IPS-11a (cell line): ENCODE data around the gene SLC12A9.
"Not testable (repeated sequence)": the region's sequence is repeated elsewhere in the genome, so short reads cannot be mapped to it uniquely, and the experiment has no call there.

Experiments used
- H3K4me3 ChIP-seq: one replicate; pipeline ENCODE4 v1.5.1; 2013; ENCODE audit warnings: low read depth, low read length, control low read depth

Gene SLC12A9

DNA sequence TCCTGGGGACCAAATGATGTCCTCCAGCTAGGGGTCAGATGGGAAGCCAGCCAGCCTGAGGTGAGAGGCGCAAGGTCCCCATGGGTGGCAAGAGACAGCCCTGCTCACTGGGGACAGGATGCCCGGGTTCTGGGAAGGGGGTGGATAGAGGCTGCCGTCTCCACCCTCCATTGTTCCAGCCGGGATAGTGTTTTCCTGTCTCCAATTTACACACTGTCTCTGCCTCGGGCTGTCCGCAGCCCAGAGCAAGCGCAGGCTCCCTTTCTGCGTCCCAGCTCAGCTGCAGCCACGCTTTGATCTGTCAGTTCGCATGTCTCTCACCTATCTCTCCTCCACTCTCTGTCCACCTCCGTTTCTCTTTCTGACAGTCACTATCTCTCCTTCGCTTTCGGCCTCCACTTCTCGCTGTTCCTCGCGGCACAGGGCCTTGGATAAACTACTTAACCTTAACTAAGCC, 27.3 kb upstream of the SLC12A9 start:
- H3K4me3 ChIP-seq: peak overlapping the region; percentile 87

DNA sequence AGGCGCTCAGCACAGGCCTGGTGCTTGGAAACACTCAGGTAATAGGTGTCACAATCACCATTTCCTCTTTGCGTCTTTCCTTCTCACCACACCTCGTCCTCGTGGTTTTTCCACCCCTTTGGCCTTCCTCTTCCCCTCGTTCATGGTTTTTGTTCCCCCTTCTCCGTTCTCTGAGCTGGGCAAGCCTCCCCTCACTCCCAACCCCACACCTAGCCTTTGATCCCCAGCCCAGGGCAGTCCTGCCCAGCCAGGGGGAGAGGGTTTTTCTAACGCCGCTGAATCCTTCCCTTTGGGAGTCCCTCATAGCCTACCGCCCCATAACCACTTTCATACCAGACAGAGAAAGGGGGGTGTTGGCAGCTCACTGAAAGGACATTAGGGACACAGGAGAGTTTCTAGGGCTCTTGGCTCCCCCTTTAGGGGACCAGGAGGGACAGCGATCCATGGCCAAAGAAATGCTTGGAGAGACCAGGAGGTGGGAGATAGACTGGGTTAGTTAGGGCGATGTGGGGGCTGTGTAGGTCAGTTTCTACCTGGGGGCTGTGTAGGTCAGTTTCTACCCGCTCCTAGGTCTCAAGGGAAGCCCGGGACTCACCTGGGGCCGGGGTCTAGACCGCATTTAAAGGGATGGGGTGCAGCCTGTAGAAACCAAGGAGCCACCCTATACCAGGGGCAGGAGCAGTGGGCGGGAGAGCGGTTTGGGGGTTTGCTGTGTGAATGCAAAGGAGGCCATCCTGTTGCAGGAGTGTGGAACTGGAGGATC, 26.6 kb upstream of the SLC12A9 start:
- H3K4me3 ChIP-seq: peak overlapping the region; percentile 87

DNA sequence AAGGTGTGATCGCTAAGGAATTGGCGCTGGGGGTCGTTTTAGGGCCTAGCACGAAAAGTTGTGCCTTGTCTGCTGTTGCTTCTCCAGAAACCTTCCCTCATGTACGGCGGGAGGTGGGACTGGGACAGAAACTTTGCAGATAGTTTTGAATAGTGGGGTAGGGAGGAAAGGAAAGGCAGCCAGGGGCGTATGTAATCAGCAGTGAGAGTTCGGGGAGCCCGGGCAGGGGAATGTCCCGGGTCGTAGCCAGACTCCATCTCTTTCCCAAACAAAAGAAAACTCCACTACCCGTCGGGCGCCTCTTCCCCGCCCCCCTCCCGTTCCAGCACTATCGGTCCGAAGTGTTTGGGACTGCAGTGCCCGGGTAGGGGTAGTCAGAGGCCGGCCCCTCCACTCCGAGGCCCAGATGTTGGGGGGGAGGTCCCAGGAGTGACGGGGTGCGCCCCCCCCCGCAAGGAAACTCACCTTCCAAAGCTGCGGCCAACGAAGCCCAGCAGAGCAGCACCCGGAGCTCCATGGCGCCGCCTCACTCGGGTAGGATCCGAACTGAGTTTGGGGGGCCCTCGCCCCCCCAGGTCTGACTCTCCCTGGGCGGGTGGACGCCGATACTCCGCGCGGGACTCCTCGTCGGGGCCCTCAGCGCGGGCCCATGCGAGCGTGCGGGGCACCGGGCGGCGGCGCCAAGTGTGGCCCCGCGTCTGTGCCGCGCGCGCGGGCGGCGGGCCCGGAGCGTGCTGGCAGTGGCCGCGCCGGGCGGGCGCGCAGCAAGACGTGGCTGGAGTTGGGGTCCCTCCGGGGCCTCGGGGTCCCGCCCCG, 25.8 kb upstream of the SLC12A9 start:
- peak overlapping the region; percentile 87 for H3K4me3 ChIP-seq

DNA sequence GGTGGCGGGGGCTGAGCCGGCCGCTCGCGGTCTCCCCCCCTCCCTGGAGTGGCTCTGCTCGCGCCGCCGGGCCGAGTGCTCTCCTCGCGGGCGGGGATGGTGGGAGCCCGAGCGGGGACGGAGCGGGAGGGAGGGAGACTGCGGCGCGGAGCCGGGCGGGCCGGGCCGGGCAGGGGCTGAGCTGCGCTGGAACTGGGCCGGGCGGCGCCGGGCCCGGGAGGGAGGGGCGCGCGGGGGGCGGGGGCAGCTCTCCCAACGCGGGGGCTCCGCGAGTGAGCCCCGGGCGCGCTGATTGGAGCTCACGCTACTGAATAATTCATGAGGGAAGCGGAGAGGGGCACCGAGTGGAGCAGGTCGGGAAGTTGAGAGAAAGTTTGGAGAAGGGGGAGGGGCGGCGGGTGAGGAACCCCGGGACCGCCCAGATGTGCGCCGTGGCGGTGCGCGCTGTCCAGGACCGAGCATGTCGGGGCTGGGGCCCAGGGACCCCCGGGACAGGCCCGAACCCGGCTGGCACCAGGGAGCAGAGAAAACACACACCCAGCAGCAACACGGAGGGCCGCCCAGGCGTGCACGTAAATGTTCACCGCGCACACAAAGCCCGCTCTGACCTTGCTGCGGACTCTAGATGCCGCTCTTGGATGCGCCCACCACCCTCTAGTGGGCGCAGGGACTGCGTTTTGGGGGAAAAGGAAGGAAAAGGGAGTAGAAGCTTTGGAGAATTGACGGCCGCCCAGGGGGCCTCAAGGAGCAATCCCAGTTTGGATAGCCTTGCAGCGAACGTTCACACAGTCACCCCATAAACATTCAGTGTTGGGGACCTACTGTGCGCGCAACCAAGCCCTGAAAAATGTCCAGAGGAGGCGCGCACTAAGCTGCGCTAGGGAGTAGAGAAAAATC, 24.9 kb upstream of the SLC12A9 start, which contains the start of gene EPHB4:
TSS of gene EPHB4 (minus strand) at position 194 of the 897 bp plus-strand sequence. CDS start 493 bp downstream, outside the sequence.
- peak within 1 kb of the TSS; percentile 87 for H3K4me3 ChIP-seq

DNA sequence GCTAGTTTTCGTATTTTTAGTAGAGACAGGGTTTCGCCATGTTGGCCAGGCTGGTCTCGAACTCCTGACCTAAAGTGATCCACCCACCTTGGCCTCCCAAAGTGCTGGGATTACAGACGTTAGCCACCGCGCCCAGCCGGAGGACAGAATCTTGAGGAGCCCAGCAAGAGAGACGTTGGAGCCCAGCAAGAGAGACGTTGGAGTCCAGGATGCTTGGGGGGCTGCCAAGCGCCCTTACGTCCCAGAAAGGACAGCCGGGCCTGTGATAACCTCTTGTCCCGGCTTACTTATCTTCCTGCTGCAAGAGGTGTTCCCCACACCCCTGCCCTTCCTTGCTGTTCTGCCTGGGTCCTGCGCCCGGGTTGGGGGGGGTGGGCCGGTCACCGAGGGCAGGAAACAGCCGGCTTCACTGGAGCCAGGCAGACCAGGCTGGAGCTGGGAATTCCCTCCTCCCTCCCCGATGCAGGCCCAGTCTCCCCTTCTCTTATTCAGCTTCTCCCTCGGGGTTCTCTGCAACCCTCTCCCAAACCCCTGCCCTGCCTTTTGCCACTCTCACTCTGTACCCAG, 23.3 kb upstream of the SLC12A9 start:
- H3K4me3 ChIP-seq: no peak overlapping the region

DNA sequence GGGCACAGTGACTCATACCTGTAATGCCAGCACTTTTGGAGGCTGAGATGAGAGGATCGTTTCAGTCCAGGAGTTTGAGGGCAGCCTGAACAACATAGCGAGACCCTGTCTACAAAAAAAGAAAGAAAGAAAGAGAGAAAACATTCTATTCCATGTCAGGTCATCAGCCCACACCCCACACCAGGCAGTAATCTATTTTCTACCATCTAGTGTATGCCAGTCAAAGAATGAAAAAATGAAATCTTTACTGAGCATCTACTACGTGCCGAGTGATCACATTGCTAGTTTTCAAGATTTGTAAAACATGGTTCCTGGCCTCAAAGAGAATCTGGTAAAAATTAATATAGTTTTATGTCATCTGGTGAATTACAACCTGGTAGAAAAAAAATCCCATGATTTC, 22.1 kb upstream of the SLC12A9 start:
- H3K4me3 ChIP-seq: no peak overlapping the region

DNA sequence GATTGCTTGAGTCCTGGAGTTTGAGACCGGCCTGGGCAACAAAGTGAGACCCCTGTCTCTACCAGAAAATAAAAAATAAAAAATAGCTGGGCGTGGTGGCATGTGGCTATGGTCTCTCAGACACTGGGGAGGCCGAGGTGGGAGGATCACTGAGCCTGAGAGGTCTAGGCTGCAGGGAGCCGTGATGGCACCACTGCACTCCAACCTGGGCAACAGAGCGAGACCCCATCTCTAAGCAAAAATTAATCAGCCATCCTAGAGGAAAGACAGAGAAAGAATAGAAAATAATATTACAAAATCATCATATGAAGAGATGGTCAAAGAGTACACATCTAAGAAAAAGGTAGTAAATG, 20.3 kb upstream of the SLC12A9 start:
- no peak overlapping the region for H3K4me3 ChIP-seq

DNA sequence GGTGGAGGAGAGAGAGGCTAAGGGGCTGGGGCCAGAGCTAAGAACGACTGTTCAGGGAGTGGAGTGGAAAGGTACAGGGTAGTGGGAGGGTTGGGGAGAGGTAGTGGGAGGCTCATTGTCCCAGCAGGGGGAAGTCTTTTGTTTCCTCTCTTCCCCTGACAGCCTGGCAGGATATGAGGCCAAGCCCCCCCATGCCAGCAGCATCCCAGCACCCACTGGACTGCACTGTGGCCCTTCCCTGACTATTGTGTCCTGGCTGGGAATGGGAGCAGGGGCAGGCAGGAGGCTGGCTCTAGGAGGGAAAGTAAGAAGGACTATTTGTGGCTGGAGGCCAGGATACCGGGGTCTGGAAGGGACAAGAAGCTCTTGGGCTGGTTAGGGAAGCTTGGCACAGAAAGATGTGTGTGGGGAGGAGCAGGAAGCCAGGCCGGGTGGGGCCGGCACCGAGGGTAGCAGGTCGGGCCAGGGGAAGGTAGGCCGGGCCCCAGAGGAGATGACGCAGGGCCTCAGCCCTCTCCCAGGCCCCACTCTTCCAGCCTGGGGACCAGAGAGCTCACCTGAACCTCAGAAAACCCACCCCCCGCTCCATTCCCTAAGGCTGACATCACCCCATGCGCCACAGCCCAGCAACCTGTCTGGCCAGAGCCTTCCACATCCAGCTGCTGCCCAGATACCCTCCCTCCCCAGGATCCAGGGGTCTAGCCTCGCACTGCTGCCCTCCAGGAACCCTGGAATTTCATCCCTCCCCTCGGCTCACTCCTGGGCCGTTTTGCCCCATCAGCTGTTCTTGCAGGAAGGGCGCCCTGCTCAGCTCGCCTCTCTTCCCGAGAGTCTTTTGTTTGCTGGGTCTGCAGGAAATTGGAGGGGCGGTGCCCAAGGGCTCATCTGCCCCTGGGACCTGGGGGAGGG, 16.4 kb upstream of the SLC12A9 start:
- peak overlapping the region; percentile 17 for H3K4me3 ChIP-seq

DNA sequence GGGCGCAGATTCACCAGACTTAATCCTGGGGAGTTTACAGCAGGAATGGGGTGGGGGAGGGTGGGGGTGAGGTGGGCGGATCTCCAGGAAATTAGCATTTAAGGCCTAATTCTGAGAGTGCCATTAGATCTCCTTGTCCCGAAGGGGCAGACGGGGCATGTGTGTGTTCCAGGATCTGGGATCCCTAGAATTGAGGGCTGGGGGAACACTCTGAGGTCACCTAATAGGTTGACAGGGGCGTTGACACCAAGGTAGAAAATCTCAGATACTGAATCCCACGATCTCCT, 15.8 kb upstream of the SLC12A9 start:
- H3K4me3 ChIP-seq: peak overlapping the region; percentile 36

DNA sequence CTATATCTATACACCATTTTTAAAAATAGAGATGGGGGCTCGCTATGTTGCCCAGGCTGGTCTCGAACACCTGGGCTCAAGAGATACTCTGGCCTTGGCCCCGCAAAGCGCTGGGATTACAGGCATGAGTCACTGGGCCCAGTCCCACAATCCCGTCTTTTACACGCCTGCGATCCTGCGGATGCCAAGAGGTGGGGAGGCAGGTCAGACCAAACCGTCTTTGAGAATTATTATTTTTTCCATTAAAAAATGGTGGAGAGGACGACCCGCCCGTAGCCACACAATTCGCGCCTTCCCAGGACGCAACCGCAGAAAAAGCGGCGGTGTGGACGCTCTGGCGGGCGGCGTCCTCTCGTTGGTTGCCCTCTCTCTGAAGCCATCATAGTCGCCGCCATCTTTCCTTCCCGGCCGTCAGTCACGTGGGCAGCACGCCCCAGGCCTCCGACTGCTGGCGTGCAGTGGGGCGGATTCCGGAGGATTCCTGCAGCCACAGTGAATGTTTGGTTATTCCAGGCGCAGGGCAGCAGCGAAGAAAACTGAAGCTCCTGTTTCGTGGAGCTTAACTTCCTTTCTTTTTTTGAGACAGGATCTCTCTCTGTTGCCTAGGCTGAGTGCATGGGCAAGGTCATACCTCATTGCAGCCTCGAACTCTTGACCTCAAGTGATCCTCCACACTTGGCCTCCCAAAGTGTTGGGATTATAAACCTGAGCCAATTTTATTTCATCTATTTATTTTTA, 15.2 kb upstream of the SLC12A9 start:
- H3K4me3 ChIP-seq: peak overlapping the region; percentile 36

DNA sequence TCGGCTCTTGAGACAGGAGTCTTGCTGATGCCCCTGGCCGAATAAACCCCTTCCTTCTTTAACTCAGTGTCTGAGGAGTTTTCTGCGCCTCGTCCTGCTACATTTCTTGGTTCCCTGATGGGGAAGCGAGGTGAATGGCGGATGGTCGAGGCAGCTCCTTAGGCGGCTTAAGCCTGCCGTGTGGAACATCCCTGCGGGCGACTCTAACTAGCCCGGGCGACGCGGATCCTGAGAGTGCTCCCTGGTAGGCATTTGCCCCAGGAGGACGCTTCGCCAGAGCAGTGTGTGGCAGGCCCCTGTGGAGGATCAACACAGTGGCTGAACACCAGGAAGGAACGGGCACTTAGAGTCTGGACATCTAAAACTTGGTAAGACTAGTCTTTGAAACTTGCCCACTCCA, 13.2 kb upstream of the SLC12A9 start:
- no peak overlapping the region for H3K4me3 ChIP-seq

DNA sequence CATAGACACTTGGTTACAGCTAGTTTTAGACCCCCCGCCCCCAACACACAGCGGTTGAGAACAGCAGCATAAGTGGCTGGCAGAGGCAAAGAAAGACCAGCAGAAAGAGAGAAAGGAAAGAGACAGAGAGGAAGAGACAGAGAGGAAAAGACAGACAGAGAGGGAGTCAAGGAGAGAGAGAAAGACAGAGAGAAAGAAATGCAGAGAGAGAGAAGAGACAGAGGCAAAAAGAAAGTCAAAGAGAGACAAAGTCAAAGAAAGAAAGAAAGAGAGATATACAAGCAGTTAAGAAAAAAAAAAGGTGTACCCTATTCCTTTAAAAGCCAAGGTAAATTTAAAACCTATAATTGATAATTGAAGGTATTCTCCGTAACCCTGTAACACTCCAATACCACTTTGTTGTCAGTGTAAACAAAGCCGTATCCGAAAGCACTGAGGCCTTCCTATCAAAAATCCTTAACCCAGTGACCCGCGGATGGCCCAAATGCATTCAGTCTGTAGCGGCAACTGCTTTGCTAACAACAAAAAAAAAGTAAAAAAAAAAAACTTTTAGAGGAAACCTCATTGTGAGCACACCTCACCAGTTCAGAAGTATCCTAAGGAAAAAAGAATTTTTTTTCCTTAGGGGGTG, 11.9 kb upstream of the SLC12A9 start:
- no peak overlapping the region for H3K4me3 ChIP-seq

DNA sequence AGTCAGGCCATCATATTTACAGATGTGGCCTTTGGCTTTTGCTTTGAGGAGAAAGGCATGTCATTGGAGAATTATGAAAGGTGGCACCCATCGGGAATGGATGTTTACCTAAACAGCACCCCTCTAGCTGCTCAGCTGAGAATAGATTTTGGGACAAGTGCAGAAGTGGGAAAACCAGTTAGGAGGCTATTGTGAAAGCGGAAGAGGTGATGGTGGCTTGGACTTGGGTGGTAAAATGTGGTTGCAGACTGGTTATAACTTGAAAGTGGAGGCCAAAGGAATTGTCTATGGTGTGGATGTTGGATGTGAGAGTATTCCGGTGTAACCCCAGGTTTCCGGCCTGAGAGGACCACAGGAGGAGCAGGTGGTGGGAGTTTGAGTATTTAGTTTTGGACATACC, 5.2 kb upstream of the SLC12A9 start:
- H3K4me3 ChIP-seq: no peak overlapping the region

DNA sequence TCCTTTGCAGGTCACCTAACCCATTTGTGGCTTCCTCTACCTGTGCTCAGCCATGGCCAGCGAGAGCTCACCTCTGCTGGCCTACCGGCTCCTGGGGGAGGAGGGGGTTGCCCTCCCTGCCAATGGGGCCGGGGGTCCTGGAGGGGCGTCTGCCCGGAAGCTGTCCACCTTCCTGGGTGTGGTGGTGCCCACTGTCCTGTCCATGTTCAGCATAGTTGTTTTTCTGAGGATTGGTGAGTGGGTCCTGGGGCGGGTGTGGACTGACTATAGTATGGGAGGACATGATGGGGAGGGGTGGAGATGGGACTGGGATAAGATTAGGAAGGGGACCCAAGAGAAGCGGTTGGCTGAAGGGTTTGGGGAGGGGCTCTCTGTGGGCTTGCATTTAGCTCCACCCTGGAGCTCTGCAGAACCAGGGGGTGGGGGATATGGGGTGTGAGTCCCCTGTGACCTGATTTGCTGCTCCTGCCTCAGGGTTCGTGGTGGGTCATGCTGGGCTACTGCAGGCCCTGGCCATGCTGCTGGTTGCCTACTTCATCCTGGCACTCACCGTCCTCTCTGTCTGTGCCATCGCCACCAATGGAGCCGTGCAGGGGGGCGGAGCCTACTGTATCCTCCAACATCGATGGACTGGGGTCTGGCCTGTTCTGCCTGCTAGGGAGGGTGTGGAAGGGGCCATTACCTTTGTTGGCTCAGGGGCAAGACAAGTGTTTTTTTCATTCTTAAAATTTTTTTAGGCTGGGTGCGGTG, 1.8 kb downstream of the SLC12A9 start:
- H3K4me3 ChIP-seq: no peak overlapping the region

DNA sequence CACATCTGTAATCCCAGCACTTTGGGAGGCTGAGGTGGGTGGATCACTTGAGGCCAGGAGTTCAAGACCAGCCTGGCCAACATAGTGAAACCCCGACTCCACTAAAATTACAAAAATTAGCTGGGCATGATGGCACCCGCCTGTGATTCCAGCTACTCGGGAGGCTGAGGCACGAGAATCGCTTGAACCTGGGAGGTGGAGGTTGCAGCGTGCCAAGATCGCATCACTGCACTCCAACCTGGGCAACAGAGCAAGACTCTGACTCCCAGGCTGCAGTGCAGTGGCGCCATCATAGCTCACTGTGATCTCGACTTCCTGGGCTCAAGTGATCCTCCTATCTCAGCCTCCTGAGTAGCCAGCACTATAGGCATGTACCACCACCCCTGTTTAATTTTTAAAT, 2.4 kb downstream of the SLC12A9 start:
- not testable (repeated sequence) for H3K4me3 ChIP-seq

DNA sequence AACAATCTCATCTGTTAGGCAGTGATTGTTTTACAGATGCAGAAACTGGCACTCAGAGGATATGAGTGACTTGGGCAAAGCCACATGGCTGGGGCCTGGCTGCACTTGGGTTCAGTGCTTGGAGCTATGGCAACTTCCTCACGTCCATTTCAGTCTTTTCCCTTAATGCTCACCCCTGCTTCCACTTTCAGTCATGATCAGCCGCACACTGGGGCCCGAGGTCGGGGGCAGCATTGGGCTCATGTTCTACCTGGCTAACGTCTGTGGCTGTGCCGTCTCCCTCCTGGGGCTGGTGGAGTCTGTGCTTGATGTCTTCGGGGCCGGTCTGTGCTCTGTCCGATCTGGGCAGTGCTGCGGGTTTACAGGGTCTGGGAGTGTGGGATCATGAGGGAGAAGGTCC, 3.0 kb downstream of the SLC12A9 start:
- no peak overlapping the region for H3K4me3 ChIP-seq

DNA sequence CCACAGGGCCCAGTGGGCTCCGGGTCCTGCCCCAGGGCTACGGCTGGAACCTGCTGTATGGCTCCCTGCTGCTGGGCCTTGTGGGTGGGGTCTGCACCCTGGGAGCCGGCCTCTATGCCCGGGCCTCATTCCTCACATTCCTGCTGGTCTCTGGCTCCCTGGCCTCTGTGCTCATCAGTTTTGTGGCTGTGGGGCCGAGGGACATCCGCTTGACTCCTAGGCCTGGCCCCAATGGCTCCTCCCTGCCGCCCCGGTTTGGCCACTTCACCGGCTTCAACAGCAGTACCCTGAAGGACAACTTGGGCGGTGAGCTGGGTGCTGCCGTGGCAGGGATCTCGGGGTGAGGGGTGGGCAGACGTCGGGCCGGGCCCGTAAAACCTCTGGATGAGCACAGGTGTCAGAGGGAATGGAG, 4.4 kb downstream of the SLC12A9 start:
- no peak overlapping the region for H3K4me3 ChIP-seq

DNA sequence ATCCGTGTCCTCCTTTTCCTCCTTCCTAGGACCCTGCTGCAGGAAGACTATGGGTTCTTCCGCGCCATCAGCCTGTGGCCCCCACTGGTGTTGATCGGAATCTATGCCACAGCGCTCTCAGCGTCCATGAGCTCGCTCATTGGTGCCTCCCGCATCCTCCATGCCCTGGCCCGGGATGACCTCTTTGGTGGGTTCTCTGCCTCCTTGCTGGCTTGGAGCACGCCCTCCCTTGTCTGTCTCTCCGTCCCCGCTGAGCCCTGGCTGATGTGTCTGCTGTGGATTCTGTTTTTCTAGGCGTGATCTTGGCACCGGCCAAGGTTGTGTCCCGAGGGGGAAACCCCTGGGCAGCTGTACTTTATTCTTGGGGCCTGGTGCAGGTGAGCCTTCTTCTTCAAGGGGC, 7.3 kb downstream of the SLC12A9 start:
- no peak overlapping the region for H3K4me3 ChIP-seq
